ENCODE measurements around the gene LRRC37B.
"Not testable (repeated sequence)": the region's sequence is repeated elsewhere in the genome, so short reads cannot be mapped to it uniquely, and the experiment has no call there.

- TF ChIP-seq, protein P1, sequence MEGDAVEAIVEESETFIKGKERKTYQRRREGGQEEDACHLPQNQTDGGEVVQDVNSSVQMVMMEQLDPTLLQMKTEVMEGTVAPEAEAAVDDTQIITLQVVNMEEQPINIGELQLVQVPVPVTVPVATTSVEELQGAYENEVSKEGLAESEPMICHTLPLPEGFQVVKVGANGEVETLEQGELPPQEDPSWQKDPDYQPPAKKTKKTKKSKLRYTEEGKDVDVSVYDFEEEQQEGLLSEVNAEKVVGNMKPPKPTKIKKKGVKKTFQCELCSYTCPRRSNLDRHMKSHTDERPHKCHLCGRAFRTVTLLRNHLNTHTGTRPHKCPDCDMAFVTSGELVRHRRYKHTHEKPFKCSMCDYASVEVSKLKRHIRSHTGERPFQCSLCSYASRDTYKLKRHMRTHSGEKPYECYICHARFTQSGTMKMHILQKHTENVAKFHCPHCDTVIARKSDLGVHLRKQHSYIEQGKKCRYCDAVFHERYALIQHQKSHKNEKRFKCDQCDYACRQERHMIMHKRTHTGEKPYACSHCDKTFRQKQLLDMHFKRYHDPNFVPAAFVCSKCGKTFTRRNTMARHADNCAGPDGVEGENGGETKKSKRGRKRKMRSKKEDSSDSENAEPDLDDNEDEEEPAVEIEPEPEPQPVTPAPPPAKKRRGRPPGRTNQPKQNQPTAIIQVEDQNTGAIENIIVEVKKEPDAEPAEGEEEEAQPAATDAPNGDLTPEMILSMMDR (IDR thresholded peaks at IDR 0.05) = not testable (repeated sequence)
- TF ChIP-seq POLR2A (IDR thresholded peaks at IDR 0.05) = not testable (repeated sequence)
Observed at GRCh38 chr17:32057460-32058105, 50.4 kb downstream of the LRRC37B start.
